ENCODE results near the gene MAD1L1.

DNA sequence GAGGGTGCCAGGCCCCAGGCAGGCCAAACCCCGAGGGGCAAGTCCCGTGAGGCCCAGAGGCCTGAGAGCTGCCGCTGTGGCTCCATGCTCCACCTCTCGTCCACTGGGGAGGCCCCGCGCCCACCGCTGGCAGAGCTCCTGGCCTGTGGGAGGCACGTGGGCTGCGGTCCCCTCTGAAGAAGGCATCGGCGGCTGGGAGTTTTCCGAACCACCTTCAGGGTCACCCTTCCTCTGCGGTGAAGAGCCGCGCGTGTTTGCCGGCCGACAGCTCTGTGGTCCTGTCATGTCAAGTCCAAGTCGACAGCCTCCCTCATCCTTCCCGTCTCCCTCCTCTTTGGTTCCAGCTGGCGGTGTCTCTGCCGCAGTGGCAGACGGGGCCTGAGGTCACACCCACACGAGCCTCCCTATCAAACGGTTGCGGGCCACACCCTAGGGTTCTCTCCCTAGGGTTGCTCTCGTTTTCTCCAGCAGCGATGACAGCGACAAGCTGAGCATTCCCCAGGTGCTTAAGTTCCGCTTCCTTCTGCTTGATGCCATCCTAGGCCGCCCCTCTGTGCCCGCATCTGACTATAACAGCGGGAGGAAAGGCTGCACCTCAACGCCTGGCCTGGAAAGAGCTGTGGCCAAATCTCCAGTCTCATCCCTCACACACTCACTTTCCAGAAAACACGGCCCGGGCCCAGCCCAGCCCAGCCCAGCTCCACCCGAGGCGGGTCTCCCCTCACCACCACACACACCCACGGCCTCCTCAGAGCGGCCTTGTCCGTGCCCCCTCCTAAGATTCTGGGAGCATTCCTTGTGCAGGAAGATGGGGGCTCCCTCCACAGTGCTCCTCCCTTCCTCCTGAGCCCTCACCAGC, 377.6 kb downstream of the MAD1L1 start:
- TF ChIP-seq, protein P1, sequence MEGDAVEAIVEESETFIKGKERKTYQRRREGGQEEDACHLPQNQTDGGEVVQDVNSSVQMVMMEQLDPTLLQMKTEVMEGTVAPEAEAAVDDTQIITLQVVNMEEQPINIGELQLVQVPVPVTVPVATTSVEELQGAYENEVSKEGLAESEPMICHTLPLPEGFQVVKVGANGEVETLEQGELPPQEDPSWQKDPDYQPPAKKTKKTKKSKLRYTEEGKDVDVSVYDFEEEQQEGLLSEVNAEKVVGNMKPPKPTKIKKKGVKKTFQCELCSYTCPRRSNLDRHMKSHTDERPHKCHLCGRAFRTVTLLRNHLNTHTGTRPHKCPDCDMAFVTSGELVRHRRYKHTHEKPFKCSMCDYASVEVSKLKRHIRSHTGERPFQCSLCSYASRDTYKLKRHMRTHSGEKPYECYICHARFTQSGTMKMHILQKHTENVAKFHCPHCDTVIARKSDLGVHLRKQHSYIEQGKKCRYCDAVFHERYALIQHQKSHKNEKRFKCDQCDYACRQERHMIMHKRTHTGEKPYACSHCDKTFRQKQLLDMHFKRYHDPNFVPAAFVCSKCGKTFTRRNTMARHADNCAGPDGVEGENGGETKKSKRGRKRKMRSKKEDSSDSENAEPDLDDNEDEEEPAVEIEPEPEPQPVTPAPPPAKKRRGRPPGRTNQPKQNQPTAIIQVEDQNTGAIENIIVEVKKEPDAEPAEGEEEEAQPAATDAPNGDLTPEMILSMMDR (IDR thresholded peaks at IDR 0.05; ENCODE audit: borderline replicate concordance, extremely low read depth, low read length, poor library complexity, severe bottlenecking) = no peak
- TF ChIP-seq EZH2 (IDR thresholded peaks at IDR 0.05; ENCODE audit: borderline replicate concordance, low read depth, low read length, severe bottlenecking) = no peak

All from DND-41 (cell line).